Transverse colon (tissue), 4 donors: ENCODE data around the gene SENP5.

Experiments
- CTCF ChIP-seq, 5 experiments: fragments of 200-600 bp in 3 of 5; fragments of 450-650 bp in 2 of 5; sonication (generic) in 3 of 5; IDR thresholded peaks; 1 replicate in 2 of 5; 2 replicates in 3 of 5; pipeline ENCODE4 v1.5.1; 2016 to 2017; ENCODE audit warnings: antibody characterized with exemption in 5 of 5, inconsistent platforms in 3 of 5, mild to moderate bottlenecking in 2 of 5, moderate library complexity in 1 of 5
- EP300 ChIP-seq: sonication (generic); formaldehyde crosslinking; IDR thresholded peaks from one replicate; pipeline ENCODE4 v1.6.1; 2017; ENCODE audit warnings: antibody characterized with exemption, low read depth
- POLR2A ChIP-seq: fragments of 450-650 bp; IDR thresholded peaks from one replicate; pipeline ENCODE4 v1.6.1; 2016; ENCODE audit warnings: antibody characterized with exemption, mild to moderate bottlenecking, moderate library complexity
- POLR2AphosphoS5 ChIP-seq, 3 donors: sonication (generic); formaldehyde crosslinking; IDR thresholded peaks; one replicate each; pipeline ENCODE4 v1.6.1; 2016; ENCODE audit warnings: antibody characterized with exemption in 3 of 3

- TF ChIP-seq CTCF (IDR thresholded peaks at IDR 0.05) (no peak), POLR2A (no peak), POLR2AphosphoS5 (IDR thresholded peaks at IDR 0.05) (no peak), EP300 (no peak)
These were observed 32.6 kb upstream of the SENP5 start for GRCh38 chr3:196835086-196835485.
